Natural killer cell (primary cell): ENCODE measurements around the gene LRRC43. TPM values are rescaled to one million over a fixed set of nuclear protein-coding genes. Genes with fewer than 3 reads are reported as not detected.

Experiments
- ATAC-seq, 3 donors: fragments of 150-1000 bp in 2 of 3; fragments of 200-7000 bp in 1 of 3; cut with Tn5 transposase; 1 replicate in 1 of 3; 2 replicates in 2 of 3; pipeline ENCODE4 v1.10.0; 2021; ENCODE audit warnings: mild to moderate bottlenecking in 2 of 3, moderate library complexity in 2 of 3
- DNase-seq, 2 donors: peaks; one replicate each; pipeline versions ENCODE4 v3.0.0 to v3.0.0-alpha.2; 2013 to 2021; ENCODE audit warnings: mixed read lengths in 1 of 2
- H3K27ac ChIP-seq: one replicate; pipeline ENCODE4 v1.5.1; 2013; ENCODE audit warnings: mild to moderate bottlenecking, low read length
- H3K27me3 ChIP-seq: one replicate; pipeline ENCODE4 v1.6.1; 2013; ENCODE audit warnings: low read length; ENCODE audit not compliant: control insufficient read depth, insufficient read depth
- H3K36me3 ChIP-seq: one replicate; pipeline ENCODE4 v1.6.1; 2013; ENCODE audit warnings: low read length; ENCODE audit not compliant: control insufficient read depth, insufficient read depth
- H3K4me1 ChIP-seq: one replicate; pipeline ENCODE4 v1.6.1; 2013; ENCODE audit warnings: low read length; ENCODE audit not compliant: control insufficient read depth, insufficient read depth
- H3K4me3 ChIP-seq: one replicate; pipeline ENCODE4 v1.5.1; 2013; ENCODE audit warnings: low read length
- H3K9me3 ChIP-seq: one replicate; pipeline ENCODE4 v1.6.1; 2013; ENCODE audit warnings: low read length; ENCODE audit not compliant: control insufficient read depth, insufficient read depth
- H3K27ac Mint-ChIP-seq, 2 donors: one replicate each; pipeline ENCODE4 v1.8.0; 2022; ENCODE audit warnings: mild to moderate bottlenecking in 2 of 2, mixed read lengths in 2 of 2, moderate library complexity in 1 of 2
- H3K27me3 Mint-ChIP-seq, 2 donors: one replicate each; pipeline ENCODE4 v1.8.0; 2022; ENCODE audit warnings: low read depth in 2 of 2, mixed read lengths in 2 of 2
- H3K36me3 Mint-ChIP-seq: one replicate; pipeline ENCODE4 v1.8.0; 2022; ENCODE audit warnings: mixed read lengths
- H3K4me1 Mint-ChIP-seq, 2 donors: one replicate each; pipeline ENCODE4 v1.8.0; 2022; ENCODE audit warnings: mixed read lengths in 2 of 2
- H3K4me3 Mint-ChIP-seq: one replicate; pipeline ENCODE4 v1.8.0; 2022; ENCODE audit warnings: mild to moderate bottlenecking, moderate library complexity, mixed read lengths
- H3K9me3 Mint-ChIP-seq, 2 donors: one replicate each; pipeline ENCODE4 v1.8.0; 2022; ENCODE audit warnings: mixed read lengths in 2 of 2
- CTCF ChIP-seq: fragments of 200-600 bp; IDR thresholded peaks from one replicate; pipeline ENCODE4 v1.8.0; 2022; ENCODE audit warnings: antibody characterized with exemption
- WGBS: methylation state at CpG from one replicate; pipeline ENCODE4 v1.1.7; 2013; ENCODE audit warnings: missing lambda C conversion rate; ENCODE audit not compliant: insufficient coverage; 5-methylcytosine and 5-hydroxymethylcytosine counted together
- intact Hi-C: fragments of 100-400 bp; cut with micrococcal nuclease; formaldehyde crosslinking; loops from one replicate; pipeline ENCODE4 v1.14.2; 2022
- total RNA-seq, 4 donors: library from RNA; stranded (reverse); fragments of 120-200 nt in 1 of 4; gene quantifications; one replicate each; pipeline versions ENCODE4 v1.2.3 to v1.2.4, GENCODE V29; 2013 to 2022

LRRC43 gene
- total RNA-seq, 3 donors from 2014 or later (not counting 1 experiment from before 2014, with no cell fraction given) = 5.0 to 18.5 (median 8.5) TPM

DNA sequence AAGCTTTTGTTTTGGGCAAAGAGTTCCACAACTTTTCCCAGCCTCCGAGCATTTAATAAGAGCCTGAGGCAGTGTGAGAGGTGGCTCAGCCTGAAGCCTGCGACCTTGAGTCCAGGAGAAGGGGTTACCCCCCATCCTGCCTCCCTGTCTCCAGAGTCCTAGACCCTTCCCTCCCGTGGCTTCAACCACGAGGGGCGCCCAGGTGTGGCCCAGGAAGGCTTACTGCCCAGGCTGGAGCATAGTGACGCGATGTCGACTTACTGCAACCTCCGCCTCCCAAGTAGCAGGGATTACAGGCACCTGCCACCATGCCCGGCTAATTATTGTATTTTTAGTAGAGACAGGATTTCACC, 641 bp downstream of the LRRC43 start:
- peak overlapping the region; percentile 93 to 98 for H3K27ac Mint-ChIP-seq
- intact Hi-C loops = loop anchor here (2.0 kb wide), 1 partner anchor 23 kb away; no protein-coding TSS in a partner anchor

GRCh38 chr12:122184517-122184916, 1.6 kb downstream of the LRRC43 start:
- peak overlapping the region; percentile 88 for H3K27ac ChIP-seq
- H3K4me3 Mint-ChIP-seq = peak overlapping the region; percentile 92

More for the DNA sequence above, 641 bp downstream of the LRRC43 start:
- Mint-ChIP-seq H3K27me3 (no peaks in the 10 kb centered on the region), H3K36me3 (no peaks in the 10 kb centered on the region), H3K4me3 (peak overlapping the region; percentile 92), H3K9me3 (no peaks in the 10 kb centered on the region), H3K4me1 (peaks cover 23 to 25% of the 10 kb centered on the region in 2 donors)
- Histone ChIP-seq H3K9me3 (no peaks in the 10 kb centered on the region), H3K27ac (peak overlapping the region; percentile 52), H3K36me3 (no peaks in the 10 kb centered on the region), H3K27me3 (no peaks in the 10 kb centered on the region), H3K4me3 (no peak overlapping the region), H3K4me1 (peaks cover 32% of the 10 kb centered on the region)
- ATAC-seq = no peak
- TF ChIP-seq CTCF = no peak
- no peak for DNase-seq
- 86% methylated on average over 10 of the region's 10 CpGs for WGBS

GRCh38 chr12:122185079-122185478, 2.2 kb downstream of the LRRC43 start:
- H3K27me3 ChIP-seq = no peaks in the 10 kb centered on the region
- peak overlapping the region; percentile 92 for H3K4me3 Mint-ChIP-seq
- 92% methylated on average over 7 of the region's 7 CpGs for WGBS

More at GRCh38 chr12:122184517-122184916, 1.6 kb downstream of the LRRC43 start:
- Histone ChIP-seq H3K4me1 (peaks cover 32% of the 10 kb centered on the region), H3K27me3 (no peaks in the 10 kb centered on the region), H3K9me3 (no peaks in the 10 kb centered on the region), H3K4me3 (no peak overlapping the region), H3K36me3 (no peaks in the 10 kb centered on the region)
- WGBS = 20% methylated on average over 12 of the region's 18 CpGs
- intact Hi-C loops = no loop called here
- ATAC-seq (peak; percentile 76 to 86 (median 83)), DNase-seq (peak; percentile 23 to 39)
- no peaks in the 10 kb centered on the region for H3K36me3 Mint-ChIP-seq
- no peaks in the 10 kb centered on the region for H3K27me3 Mint-ChIP-seq
- H3K9me3 Mint-ChIP-seq = no peaks in the 10 kb centered on the region
- peaks cover 23 to 25% of the 10 kb centered on the region in 2 donors for H3K4me1 Mint-ChIP-seq
- no peak for TF ChIP-seq CTCF
- peak overlapping the region; percentile 93 to 98 for H3K27ac Mint-ChIP-seq

More at GRCh38 chr12:122185079-122185478, 2.2 kb downstream of the LRRC43 start:
- H3K36me3 ChIP-seq = no peaks in the 10 kb centered on the region
- Mint-ChIP-seq H3K36me3 (no peaks in the 10 kb centered on the region), H3K27me3 (no peaks in the 10 kb centered on the region), H3K9me3 (no peaks in the 10 kb centered on the region), H3K4me1 (peaks cover 23 to 25% of the 10 kb centered on the region in 2 donors), H3K27ac (peak overlapping the region; percentile 93 to 98)
- ATAC-seq (no peak), DNase-seq (no peak)
- no peaks in the 10 kb centered on the region for H3K9me3 ChIP-seq
- H3K4me3 ChIP-seq = no peak overlapping the region
- peak overlapping the region; percentile 88 for H3K27ac ChIP-seq
- intact Hi-C loops = no loop called here
- H3K4me1 ChIP-seq = peaks cover 32% of the 10 kb centered on the region
- no peak for TF ChIP-seq CTCF
